Caco-2 (cell line): ENCODE data around the gene CACNA1D. TPM values are rescaled to one million over a fixed set of nuclear protein-coding genes. Genes with fewer than 3 reads are reported as not detected.

Source experiments
- BruUV-seq: library from RNA; stranded (reverse); fragments of 400-500 nt; replicated peaks from 2 replicates; lab custom pipeline; 2021; lab: Mats Ljungman, UMichigan
- CTCF ChIA-PET: fragments of 300-600 bp; sonication (Branson Sonifier 250); formaldehyde crosslinking; loops from one replicate; lab custom pipeline; 2022; ENCODE audit warnings: antibody characterized with exemption; lab: Charles Lee
- POLR2A ChIA-PET: fragments of 300-600 bp; sonication (Branson Sonifier 250); formaldehyde crosslinking; loops from one replicate; lab custom pipeline; 2022; ENCODE audit warnings: antibody characterized with exemption; lab: Charles Lee
- DNase-seq, 2 experiments: peaks; one replicate each; pipeline versions ENCODE4 v3.0.0 to v3.0.0-alpha.2; 2020 to 2022
- H3K27me3 ChIP-seq: replicated peaks from 2 replicates; pipeline ENCODE4 v1.6.0; 2011; ENCODE audit warnings: low read length; ENCODE audit not compliant: control insufficient read depth, insufficient read depth
- H3K36me3 ChIP-seq: 2 replicates; pipeline ENCODE4 v1.5.1; 2011; ENCODE audit warnings: low read length; ENCODE audit not compliant: control insufficient read depth, insufficient read depth
- H3K4me1 ChIP-seq: fragments of 250-450 bp; sonication (Bioruptor Pico); 2 replicates; pipeline ENCODE4 v1.5.1; 2020; ENCODE audit warnings: mild to moderate bottlenecking
- H3K4me3 ChIP-seq: 2 replicates; pipeline ENCODE4 v1.5.1; 2011; ENCODE audit warnings: low read depth, mild to moderate bottlenecking, control low read depth, low read length
- H3K9me3 ChIP-seq: fragments of 250-450 bp; sonication (Bioruptor Pico); 2 replicates; pipeline ENCODE4 v1.5.1; 2020; ENCODE audit warnings: mild to moderate bottlenecking, moderate library complexity
- H3K27ac Mint-ChIP-seq: one replicate; pipeline ENCODE4 v1.8.0; 2022; ENCODE audit warnings: mixed read lengths; ENCODE audit not compliant: unreplicated experiment
- H3K27me3 Mint-ChIP-seq: one replicate; pipeline ENCODE4 v1.8.0; 2022; ENCODE audit warnings: mixed read lengths; ENCODE audit not compliant: insufficient read depth, unreplicated experiment
- H3K36me3 Mint-ChIP-seq: one replicate; pipeline ENCODE4 v1.8.0; 2022; ENCODE audit warnings: mild to moderate bottlenecking, mixed read lengths; ENCODE audit not compliant: insufficient read depth, unreplicated experiment
- H3K4me1 Mint-ChIP-seq: one replicate; pipeline ENCODE4 v1.8.0; 2022; ENCODE audit warnings: low read depth, mixed read lengths; ENCODE audit not compliant: unreplicated experiment
- H3K4me3 Mint-ChIP-seq: one replicate; pipeline ENCODE4 v1.8.0; 2022; ENCODE audit warnings: mild to moderate bottlenecking, moderate library complexity, mixed read lengths; ENCODE audit not compliant: unreplicated experiment
- H3K9me3 Mint-ChIP-seq: one replicate; pipeline ENCODE4 v1.8.0; 2022; ENCODE audit warnings: mixed read lengths; ENCODE audit not compliant: unreplicated experiment
- intact Hi-C: fragments of 100-400 bp; cut with micrococcal nuclease; formaldehyde crosslinking; loops from one replicate; pipeline ENCODE4 v1.10.0; 2022; ENCODE audit not compliant: unreplicated experiment
- total RNA-seq: library from RNA; stranded (reverse); gene quantifications from 2 replicates; pipeline ENCODE4 v1.2.3, GENCODE V29; 2022
- TF ChIP-seq, protein P1 (sequence below), 2 experiments: fragments of 200-600 bp in 1 of 2; IDR thresholded peaks; 1 replicate in 1 of 2; 2 replicates in 1 of 2; pipeline versions ENCODE4 v1.5.1 to v1.8.0; 2011 to 2022; ENCODE audit warnings: antibody characterized with exemption in 1 of 2, control low read depth in 1 of 2, inconsistent platforms in 1 of 2, low read depth in 1 of 2, low read length in 1 of 2, mild to moderate bottlenecking in 1 of 2, moderate library complexity in 1 of 2; ENCODE audit not compliant: insufficient read depth in 1 of 2, severe bottlenecking in 1 of 2, unreplicated experiment in 1 of 2

CACNA1D gene
- total RNA-seq, 1 experiment from 2014 or later: 13.3 TPM

DNA sequence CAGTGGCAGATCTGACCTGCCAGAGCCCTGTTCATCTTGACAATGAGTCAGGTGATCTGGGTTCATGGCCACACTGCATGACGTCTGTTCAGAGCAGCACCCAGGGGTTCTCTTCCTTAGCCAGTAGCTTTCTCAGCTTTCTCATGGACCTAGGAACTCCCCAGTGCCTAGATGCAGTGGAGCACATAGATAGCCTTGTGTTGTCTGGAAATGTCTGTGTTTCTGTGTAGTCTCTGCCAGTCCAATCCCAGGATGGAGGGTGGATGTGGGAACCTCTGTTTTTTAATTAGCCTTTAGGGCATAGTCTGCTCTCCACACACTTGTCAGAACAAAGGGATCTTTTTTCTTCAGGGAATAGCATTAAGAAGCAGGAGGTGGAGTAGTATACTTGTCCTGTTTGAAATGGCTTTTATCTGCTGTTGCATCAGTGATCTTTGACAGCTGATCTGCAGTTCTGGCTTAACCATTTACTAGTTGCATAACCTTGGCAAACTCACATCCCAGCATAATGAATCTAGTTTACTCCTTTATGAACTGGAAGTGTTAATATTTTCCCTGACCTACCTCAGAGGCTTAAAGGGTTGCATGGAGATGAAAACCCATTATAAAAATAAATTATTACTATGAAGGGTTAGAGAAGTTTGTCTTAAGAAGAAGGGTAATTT lies 16.1 kb upstream of the CACNA1D start:
- peak overlapping the region; percentile 34 for H3K4me3 Mint-ChIP-seq
- TF ChIP-seq, protein P1, sequence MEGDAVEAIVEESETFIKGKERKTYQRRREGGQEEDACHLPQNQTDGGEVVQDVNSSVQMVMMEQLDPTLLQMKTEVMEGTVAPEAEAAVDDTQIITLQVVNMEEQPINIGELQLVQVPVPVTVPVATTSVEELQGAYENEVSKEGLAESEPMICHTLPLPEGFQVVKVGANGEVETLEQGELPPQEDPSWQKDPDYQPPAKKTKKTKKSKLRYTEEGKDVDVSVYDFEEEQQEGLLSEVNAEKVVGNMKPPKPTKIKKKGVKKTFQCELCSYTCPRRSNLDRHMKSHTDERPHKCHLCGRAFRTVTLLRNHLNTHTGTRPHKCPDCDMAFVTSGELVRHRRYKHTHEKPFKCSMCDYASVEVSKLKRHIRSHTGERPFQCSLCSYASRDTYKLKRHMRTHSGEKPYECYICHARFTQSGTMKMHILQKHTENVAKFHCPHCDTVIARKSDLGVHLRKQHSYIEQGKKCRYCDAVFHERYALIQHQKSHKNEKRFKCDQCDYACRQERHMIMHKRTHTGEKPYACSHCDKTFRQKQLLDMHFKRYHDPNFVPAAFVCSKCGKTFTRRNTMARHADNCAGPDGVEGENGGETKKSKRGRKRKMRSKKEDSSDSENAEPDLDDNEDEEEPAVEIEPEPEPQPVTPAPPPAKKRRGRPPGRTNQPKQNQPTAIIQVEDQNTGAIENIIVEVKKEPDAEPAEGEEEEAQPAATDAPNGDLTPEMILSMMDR (IDR thresholded peaks at IDR 0.05; ENCODE audit: insufficient read depth in 1 of 2, low read depth in 1 of 2, low read length in 1 of 2, severe bottlenecking in 1 of 2, unreplicated experiment in 1 of 2): no peak
- ChIA-PET POLR2A (interaction anchor here (0.5 to 1.1 kb wide), 3 partner anchors 9 to 323 kb away, joined by 3 to 10 read pairs (median 4); partner anchors contain the start of gene CACNA1D), CTCF (interaction anchor here (0.7 to 0.8 kb wide), 3 partner anchors 16 to 436 kb away, joined by 3 read pairs; partner anchors contain the start of gene CACNA1D)
- no peaks in the 10 kb centered on the region for H3K27me3 Mint-ChIP-seq
- no peaks in the 10 kb centered on the region for H3K36me3 Mint-ChIP-seq
- no peaks in the 10 kb centered on the region for H3K36me3 ChIP-seq
- BruUV-seq: no TSS peak
- H3K9me3 ChIP-seq: no peaks in the 10 kb centered on the region
- DNase-seq: peak; percentile 67 to 71
- no peak overlapping the region for H3K4me3 ChIP-seq
- H3K9me3 Mint-ChIP-seq: no peaks in the 10 kb centered on the region
- intact Hi-C loops: loop anchor here (1.0 kb wide), 3 partner anchors 11 to 103 kb away; no protein-coding TSS in a partner anchor
- H3K27me3 ChIP-seq: no peaks in the 10 kb centered on the region
- H3K4me1 ChIP-seq: peaks cover 34% of the 10 kb centered on the region
- peaks cover 14% of the 10 kb centered on the region for H3K4me1 Mint-ChIP-seq
- peak overlapping the region; percentile 87 for H3K27ac Mint-ChIP-seq

DNA sequence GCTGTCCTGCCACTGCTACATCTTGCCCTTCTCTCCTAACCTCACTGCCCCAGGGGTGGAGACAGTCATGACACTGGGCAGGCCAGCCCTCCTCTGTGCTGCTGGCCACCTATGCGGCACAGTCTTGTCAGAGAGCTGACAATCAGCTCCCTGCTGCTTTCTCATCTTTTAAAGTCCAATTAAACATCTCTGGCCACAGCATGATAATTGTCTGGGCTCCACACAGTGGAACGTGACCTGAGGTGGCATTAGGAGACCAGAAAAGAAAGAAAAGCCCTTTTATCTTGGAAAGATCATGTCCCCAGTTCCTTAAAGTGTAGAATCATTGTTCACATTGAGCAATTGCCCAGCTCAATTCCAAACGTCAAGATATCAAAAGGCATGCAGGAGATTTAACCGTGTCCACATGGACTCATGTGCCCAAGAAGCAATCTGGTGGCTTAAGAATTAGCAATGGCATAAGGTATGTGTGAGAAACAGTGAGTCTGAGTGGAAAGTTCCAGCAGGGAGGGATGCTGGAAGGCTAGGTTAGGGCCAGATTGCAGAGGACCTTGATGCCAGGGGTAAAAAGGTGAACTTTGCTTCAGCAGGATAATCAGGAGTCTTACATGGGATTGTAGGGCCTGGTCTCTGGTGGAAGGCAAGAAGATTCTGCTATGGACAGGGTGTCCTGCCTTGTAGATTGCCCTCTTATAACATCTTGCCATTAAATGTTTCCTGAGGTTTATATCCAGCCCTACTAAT lies 15.3 kb upstream of the CACNA1D start:
- peak overlapping the region; percentile 87 for H3K27ac Mint-ChIP-seq
- ChIA-PET CTCF (interaction anchor here (0.7 to 0.8 kb wide), 2 partner anchors 15 to 20 kb away, joined by 3 read pairs; partner anchors contain the start of gene CACNA1D), POLR2A (interaction anchor here (1.1 kb wide), 1 partner anchor 15 kb away, joined by 4 read pairs; the partner anchor contains the start of gene CACNA1D)
- intact Hi-C loops: loop anchor here (1.0 kb wide), 3 partner anchors 10 to 104 kb away; no protein-coding TSS in a partner anchor
- H3K4me1 Mint-ChIP-seq: peaks cover 14% of the 10 kb centered on the region
- H3K9me3 Mint-ChIP-seq: no peaks in the 10 kb centered on the region
- peak overlapping the region; percentile 34 for H3K4me3 Mint-ChIP-seq
- H3K4me3 ChIP-seq: no peak overlapping the region
- TF ChIP-seq, protein P1 (IDR thresholded peaks at IDR 0.05; ENCODE audit: insufficient read depth in 1 of 2, low read depth in 1 of 2, low read length in 1 of 2, severe bottlenecking in 1 of 2, unreplicated experiment in 1 of 2): no peak
- no TSS peak for BruUV-seq
- DNase-seq: no peak
- H3K27me3 Mint-ChIP-seq: no peaks in the 10 kb centered on the region
- H3K36me3 Mint-ChIP-seq: no peaks in the 10 kb centered on the region
- no peaks in the 10 kb centered on the region for H3K27me3 ChIP-seq
- peaks cover 34% of the 10 kb centered on the region for H3K4me1 ChIP-seq
- no peaks in the 10 kb centered on the region for H3K9me3 ChIP-seq
- no peaks in the 10 kb centered on the region for H3K36me3 ChIP-seq

DNA sequence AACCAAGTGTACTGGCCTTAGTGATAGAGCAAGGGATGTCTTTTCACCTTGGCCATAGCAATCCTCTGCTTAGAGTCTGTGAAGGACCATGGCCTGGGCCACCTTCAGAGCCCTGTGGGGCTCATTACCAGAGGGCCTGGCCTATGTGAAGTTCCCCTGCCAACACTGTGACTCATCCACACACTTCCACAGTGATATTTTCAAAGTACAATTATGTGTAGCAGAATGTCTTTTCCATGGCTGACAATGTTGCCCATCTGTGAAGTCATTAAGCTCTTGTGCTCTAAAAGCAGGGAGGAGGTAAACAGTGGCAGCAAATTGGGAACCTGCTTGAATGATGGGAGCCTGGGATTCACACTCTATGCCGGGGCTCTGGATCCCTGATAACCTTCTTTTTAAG lies 12.2 kb upstream of the CACNA1D start:
- Mint-ChIP-seq H3K27ac (no peak overlapping the region), H3K4me3 (no peak overlapping the region), H3K27me3 (no peaks in the 10 kb centered on the region), H3K4me1 (peaks cover 14% of the 10 kb centered on the region), H3K36me3 (no peaks in the 10 kb centered on the region), H3K9me3 (no peaks in the 10 kb centered on the region)
- BruUV-seq: no TSS peak
- DNase-seq: no peak
- POLR2A ChIA-PET: no interaction called here
- Histone ChIP-seq H3K36me3 (no peaks in the 10 kb centered on the region; the same call in 1 of the 2 replicates), H3K9me3 (no peaks in the 10 kb centered on the region), H3K4me1 (peaks cover 30% of the 10 kb centered on the region), H3K4me3 (no peak overlapping the region), H3K27me3 (no peaks in the 10 kb centered on the region)
- TF ChIP-seq, protein P1 (IDR thresholded peaks at IDR 0.05; ENCODE audit: insufficient read depth in 1 of 2, low read depth in 1 of 2, low read length in 1 of 2, severe bottlenecking in 1 of 2, unreplicated experiment in 1 of 2): no peak
- intact Hi-C loops: no loop called here
- CTCF ChIA-PET: interaction anchor here (1.5 kb wide), 1 partner anchor 11 kb away, joined by 4 read pairs; no protein-coding TSS in a partner anchor
